NCI-H1105 treated with DMSO at 0.1 percent for 48 hours (cell line): ENCODE measurements around the gene GRB7.
"Not testable (repeated sequence)": the region's sequence is repeated elsewhere in the genome, so short reads cannot be mapped to it uniquely, and the experiment has no call there.

Experiments used
- DNase-seq: peaks from one replicate; lab custom pipeline; 2025; lab: John Stamatoyannopoulos, UW

Gene GRB7

GRCh38 chr17:39709998-39710964, 27.5 kb upstream of the GRB7 start:
- no peak for DNase-seq

GRCh38 chr17:39711071-39711470, 26.7 kb upstream of the GRB7 start:
- not testable (repeated sequence) for DNase-seq

- no peak for DNase-seq
Measured at GRCh38 chr17:39711851-39712250, 25.9 kb upstream of the GRB7 start.

GRCh38 chr17:39714234-39714633, 23.5 kb upstream of the GRB7 start:
- DNase-seq, result no peak

- no peak for DNase-seq
Measured at GRCh38 chr17:39715375-39716072, 22.2 kb upstream of the GRB7 start.

- DNase-seq, result no peak
Measured at GRCh38 chr17:39716073-39716818, 21.5 kb upstream of the GRB7 start.

GRCh38 chr17:39716879-39717536, 20.7 kb upstream of the GRB7 start:
- no peak for DNase-seq

- no peak for DNase-seq
Measured at GRCh38 chr17:39717660-39718059, 20.1 kb upstream of the GRB7 start.

- no peak for DNase-seq
Measured at GRCh38 chr17:39719563-39720355, 18.0 kb upstream of the GRB7 start.

GRCh38 chr17:39722104-39722503, 15.6 kb upstream of the GRB7 start:
- DNase-seq, result no peak

- no peak for DNase-seq
Measured at GRCh38 chr17:39722965-39723848, 14.5 kb upstream of the GRB7 start.

- no peak for DNase-seq
Measured at GRCh38 chr17:39724731-39725130, 13.0 kb upstream of the GRB7 start.

- DNase-seq, result not testable (repeated sequence)
Measured at GRCh38 chr17:39725923-39726322, 11.8 kb upstream of the GRB7 start.

GRCh38 chr17:39726617-39727016, 11.1 kb upstream of the GRB7 start:
- DNase-seq, result no peak

GRCh38 chr17:39727556-39727955, 10.2 kb upstream of the GRB7 start:
- DNase-seq, result no peak

- DNase-seq, result no peak
Measured at GRCh38 chr17:39729280-39729851, 8.4 kb upstream of the GRB7 start.

GRCh38 chr17:39730095-39730921, 7.4 kb upstream of the GRB7 start, which contains the start of gene MIEN1:
TSS of gene MIEN1 (minus strand) at chr17:39730532. CDS start at chr17:39730495, 37 bp downstream.
- DNase-seq, result peak; percentile 68

- no peak for DNase-seq
Measured at GRCh38 chr17:39732586-39732985, 5.2 kb upstream of the GRB7 start.

GRCh38 chr17:39735882-39736281, 1.9 kb upstream of the GRB7 start:
- no peak for DNase-seq
